Hindlimb muscle (tissue), 1 donor: ENCODE data around the gene BAHCC1. TPM values are rescaled to one million over a fixed set of nuclear protein-coding genes. Genes with fewer than 3 reads are reported as not detected.

Experiments
- DNase-seq: peaks from one replicate; pipeline ENCODE4 v3.0.0-alpha.2; 2013
- polyA plus RNA-seq: library from polyadenylated mRNA; unstranded; fragments of 120-200 nt; gene quantifications from one replicate; pipeline ENCODE4 v1.2.1, GENCODE V29; 2013; ENCODE audit not compliant: insufficient read length

BAHCC1 gene
- polyA plus RNA-seq, 1 donor, result 17.9 TPM

GRCh38 chr17:81398176-81398831, 3.0 kb downstream of the BAHCC1 start:
- no peak for DNase-seq

GRCh38 chr17:81398832-81399411, 3.7 kb downstream of the BAHCC1 start:
- no peak for DNase-seq

- DNase-seq, result no peak
These were observed 4.4 kb downstream of the BAHCC1 start for GRCh38 chr17:81399481-81400153.

- no peak for DNase-seq
These were observed 5.1 kb downstream of the BAHCC1 start for GRCh38 chr17:81400154-81400977.

GRCh38 chr17:81400996-81401722, 5.9 kb downstream of the BAHCC1 start:
- DNase-seq, result no peak

- no peak for DNase-seq
These were observed 6.7 kb downstream of the BAHCC1 start for GRCh38 chr17:81401723-81402529.

GRCh38 chr17:81402530-81402941, 7.3 kb downstream of the BAHCC1 start:
- no peak for DNase-seq

GRCh38 chr17:81402981-81403467, 7.8 kb downstream of the BAHCC1 start:
- no peak for DNase-seq

- DNase-seq, result no peak
These were observed 8.6 kb downstream of the BAHCC1 start for GRCh38 chr17:81403671-81404534.

GRCh38 chr17:81404558-81405165, 9.4 kb downstream of the BAHCC1 start:
- DNase-seq, result no peak

- no peak for DNase-seq
These were observed 10.2 kb downstream of the BAHCC1 start for GRCh38 chr17:81405411-81405872.

GRCh38 chr17:81406117-81406953, 11.1 kb downstream of the BAHCC1 start:
- no peak for DNase-seq

- no peak for DNase-seq
These were observed 12.8 kb downstream of the BAHCC1 start for GRCh38 chr17:81408049-81408448.

- DNase-seq, result no peak
These were observed 14.1 kb downstream of the BAHCC1 start for GRCh38 chr17:81409190-81409935.

- DNase-seq, result no peak
These were observed 15.6 kb downstream of the BAHCC1 start for GRCh38 chr17:81410852-81411251.

- no peak for DNase-seq
These were observed 16.0 kb downstream of the BAHCC1 start for GRCh38 chr17:81411305-81411704.

- DNase-seq, result no peak
These were observed 17.3 kb downstream of the BAHCC1 start for GRCh38 chr17:81412490-81413093.
